LNCaP clone FGC (cell line): ENCODE data around the gene TMED9.
"Not testable (repeated sequence)": the region's sequence is repeated elsewhere in the genome, so short reads cannot be mapped to it uniquely, and the experiment has no call there.

Source experiments
- DNase-seq: peaks from one replicate; pipeline ENCODE4 v3.0.0-alpha.2; 2011; ENCODE audit warnings: low read depth
- H3K4me3 ChIP-seq: 2 replicates; pipeline ENCODE4 v1.5.1; 2011; ENCODE audit warnings: mild to moderate bottlenecking, low read depth, low read length, control low read depth
- TF ChIP-seq, protein P1 (sequence below): IDR thresholded peaks from 2 replicates; pipeline ENCODE4 v1.5.1; 2012; ENCODE audit warnings: mild to moderate bottlenecking; ENCODE audit not compliant: control insufficient read depth, insufficient read depth; ENCODE audit errors: extremely low read depth

TMED9 gene

DNA sequence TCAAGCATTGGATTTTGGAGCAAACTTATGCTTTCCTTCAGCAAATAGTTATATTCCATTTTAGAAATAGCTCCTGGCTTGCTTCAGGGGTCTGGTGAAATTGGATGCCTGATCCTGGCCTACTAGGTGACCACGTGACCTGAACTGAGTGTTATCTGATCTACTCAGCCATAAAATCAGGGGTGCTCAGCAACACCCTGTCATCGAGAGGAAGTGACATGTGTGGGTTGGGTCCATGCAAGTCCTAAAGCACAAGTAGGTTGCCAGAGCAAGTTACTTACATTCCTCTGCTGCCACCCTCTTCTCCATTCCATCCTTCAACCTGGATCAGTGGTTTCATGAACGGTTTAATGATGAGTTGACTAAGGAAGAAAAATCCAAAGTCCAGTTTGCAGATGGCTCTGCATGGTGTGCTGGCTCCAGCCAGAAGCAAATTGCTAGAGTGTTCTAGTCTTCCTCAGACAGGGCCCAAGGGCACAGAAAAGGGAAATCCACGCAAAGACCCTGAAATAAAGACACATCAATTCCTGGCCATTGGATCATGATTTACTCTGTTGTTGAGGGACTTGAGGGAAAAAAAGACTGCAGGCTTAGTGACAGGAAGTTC lies 34.9 kb upstream of the TMED9 start:
- TF ChIP-seq, protein P1, sequence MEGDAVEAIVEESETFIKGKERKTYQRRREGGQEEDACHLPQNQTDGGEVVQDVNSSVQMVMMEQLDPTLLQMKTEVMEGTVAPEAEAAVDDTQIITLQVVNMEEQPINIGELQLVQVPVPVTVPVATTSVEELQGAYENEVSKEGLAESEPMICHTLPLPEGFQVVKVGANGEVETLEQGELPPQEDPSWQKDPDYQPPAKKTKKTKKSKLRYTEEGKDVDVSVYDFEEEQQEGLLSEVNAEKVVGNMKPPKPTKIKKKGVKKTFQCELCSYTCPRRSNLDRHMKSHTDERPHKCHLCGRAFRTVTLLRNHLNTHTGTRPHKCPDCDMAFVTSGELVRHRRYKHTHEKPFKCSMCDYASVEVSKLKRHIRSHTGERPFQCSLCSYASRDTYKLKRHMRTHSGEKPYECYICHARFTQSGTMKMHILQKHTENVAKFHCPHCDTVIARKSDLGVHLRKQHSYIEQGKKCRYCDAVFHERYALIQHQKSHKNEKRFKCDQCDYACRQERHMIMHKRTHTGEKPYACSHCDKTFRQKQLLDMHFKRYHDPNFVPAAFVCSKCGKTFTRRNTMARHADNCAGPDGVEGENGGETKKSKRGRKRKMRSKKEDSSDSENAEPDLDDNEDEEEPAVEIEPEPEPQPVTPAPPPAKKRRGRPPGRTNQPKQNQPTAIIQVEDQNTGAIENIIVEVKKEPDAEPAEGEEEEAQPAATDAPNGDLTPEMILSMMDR: no peak
- H3K4me3 ChIP-seq: no peak overlapping the region
- no peak for DNase-seq

DNA sequence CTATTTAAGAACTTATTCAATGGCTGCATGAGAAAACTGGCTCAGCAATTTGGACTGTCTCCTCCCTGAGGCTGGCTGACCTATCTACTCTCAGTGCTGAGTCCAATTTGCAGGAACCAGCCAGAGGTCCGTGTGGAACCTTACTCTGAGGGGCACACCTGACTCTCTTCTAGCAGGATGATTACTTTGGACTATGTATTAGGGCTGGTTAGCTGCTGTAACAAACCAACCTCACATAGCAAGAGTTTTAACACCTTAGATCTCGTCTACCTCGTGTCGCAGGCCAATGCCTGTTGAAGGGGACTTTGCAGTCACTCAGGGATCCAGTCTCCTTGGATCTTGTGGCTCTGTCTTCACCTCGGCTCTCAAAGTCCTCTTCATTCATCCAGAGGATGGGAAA lies 34.2 kb upstream of the TMED9 start:
- no peak for DNase-seq
- TF ChIP-seq, protein P1: no peak
- H3K4me3 ChIP-seq: no peak overlapping the region

DNA sequence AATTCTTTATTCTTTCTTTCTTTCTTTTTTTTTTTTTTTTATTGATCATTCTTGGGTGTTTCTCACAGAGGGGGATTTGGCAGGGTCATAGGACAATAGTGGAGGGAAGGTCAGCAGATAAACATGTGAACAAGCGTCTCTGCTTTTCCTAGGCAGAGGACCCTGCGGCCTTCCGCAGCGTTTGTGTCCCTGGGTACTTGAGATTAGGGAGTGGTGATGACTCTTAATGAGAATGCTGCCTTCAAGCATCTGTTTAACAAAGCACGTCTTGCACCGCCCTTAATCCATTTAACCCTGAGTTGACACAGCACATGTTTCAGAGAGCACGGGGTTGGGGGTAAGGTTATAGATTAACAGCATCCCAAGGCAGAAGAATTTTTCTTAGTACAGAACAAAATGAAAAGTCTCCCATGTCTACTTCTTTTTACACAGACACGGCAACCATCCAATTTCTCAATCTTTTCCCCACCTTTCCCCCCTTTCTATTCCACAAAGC lies 32.5 kb upstream of the TMED9 start:
- DNase-seq: not testable (repeated sequence)

DNA sequence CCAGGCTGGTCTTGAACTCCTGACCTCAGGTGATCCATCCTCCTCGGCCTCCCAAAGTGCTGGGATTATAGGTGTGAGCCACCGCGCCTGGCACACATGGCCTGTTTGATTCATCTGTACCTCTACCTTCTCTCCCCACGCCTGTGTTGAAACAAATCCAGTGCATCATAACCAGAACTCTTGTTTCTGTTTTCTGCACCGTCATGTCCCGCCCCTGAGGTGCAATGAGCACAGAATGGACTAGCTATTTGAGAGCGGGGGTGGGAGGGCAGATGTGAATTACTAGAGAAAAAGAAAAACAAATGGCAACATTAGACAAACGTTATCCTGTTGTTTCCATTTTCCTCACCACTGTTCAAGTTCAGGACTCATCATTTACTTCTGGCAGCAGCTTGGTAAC lies 27.0 kb upstream of the TMED9 start:
- TF ChIP-seq, protein P1: no peak
- DNase-seq: no peak
- no peak overlapping the region for H3K4me3 ChIP-seq

More for the DNA sequence above, 32.5 kb upstream of the TMED9 start:
- not testable (repeated sequence) for H3K4me3 ChIP-seq

DNA sequence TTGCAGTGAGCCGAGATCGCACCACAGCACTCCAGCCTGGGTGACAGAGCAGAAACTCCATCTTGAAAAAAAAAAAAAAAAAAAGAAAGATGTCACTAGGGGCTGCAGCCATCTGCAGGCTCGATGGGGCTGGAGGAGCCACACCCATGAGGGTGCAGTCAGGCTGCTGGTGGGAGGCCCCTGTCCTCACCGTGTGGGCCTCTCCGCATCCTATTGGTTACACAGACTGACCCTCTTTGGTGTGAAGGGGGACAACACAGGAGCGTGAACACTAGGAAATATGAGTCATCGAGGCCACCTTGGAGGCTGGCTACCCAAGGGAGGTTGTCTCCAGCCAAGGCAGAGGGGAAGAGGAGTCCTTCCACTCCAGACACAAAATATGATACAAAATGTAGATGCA lies 23.7 kb upstream of the TMED9 start:
- no peak overlapping the region for H3K4me3 ChIP-seq
- TF ChIP-seq, protein P1: no peak
- no peak for DNase-seq

DNA sequence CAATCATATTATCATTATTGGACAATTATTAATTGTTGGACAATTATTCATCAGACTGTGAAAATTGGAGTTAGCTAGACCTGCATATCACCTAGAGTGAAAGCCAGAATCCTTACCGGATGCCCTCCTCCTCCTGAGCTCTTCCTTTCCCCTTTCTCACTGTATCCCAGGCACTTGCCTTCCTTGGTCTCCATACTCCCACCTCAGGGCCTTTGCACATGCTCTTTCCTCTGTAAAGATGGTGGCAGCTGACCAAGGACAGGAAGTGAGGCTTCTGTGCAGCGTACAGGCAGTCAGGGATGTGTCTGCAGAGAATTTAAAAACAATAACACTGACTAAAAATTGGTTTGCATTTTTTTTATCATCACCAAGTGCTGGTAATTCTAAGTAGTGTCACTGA lies 22.1 kb upstream of the TMED9 start:
- H3K4me3 ChIP-seq: no peak overlapping the region
- DNase-seq: no peak
- TF ChIP-seq, protein P1: no peak

DNA sequence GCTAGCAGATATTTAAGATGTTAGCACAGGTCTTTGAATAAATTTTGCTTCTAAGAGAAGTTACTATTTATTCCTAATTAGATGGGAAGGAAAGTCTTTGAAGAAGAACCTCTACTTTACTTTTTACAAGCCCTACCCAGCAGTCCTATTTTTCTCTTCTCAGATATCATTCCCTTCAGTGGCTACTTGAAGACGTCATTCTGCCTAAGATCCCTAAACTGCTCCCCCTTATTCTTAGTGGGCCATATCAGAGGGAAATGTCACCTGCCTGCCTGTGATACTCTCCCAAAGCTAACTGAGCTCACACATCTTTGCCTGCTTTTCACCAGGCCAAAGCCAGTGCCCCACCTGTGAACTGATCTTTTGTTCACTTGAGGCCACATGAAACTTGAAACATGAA lies 16.5 kb upstream of the TMED9 start:
- H3K4me3 ChIP-seq: no peak overlapping the region
- DNase-seq: no peak
- TF ChIP-seq, protein P1: no peak

DNA sequence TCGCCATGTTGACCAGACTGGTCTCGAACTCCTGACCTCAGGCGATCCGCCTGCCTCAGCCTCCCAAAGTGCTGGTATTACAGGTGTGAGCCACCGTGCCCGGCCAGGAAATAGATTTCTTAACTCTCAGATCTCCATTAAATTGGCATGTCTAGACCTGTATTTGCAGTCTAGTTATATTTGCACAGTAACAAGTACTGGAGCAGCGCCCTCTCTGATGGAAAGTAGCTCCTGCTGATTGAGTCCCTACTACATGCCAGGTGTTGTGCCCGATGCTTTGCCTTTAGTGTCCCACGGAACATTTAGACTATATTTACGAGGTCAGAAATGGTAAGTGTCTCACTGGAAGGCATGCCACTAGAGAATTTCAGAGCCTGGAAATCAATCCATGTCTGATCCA lies 15.8 kb upstream of the TMED9 start:
- H3K4me3 ChIP-seq: no peak overlapping the region
- TF ChIP-seq, protein P1: no peak
- DNase-seq: no peak
